CD4-positive, alpha-beta T cell treated with Interleukin-10 for 1 hour (primary cell): ENCODE results near the gene HSPA9.
A peak's percentile ranks its signal among the peaks of the same experiment; 100 is the strongest.

ENCODE experiments used
- DNase-seq: peaks from one replicate; pipeline ENCODE4 v3.0.0-alpha.2; 2020

HSPA9 gene

DNA sequence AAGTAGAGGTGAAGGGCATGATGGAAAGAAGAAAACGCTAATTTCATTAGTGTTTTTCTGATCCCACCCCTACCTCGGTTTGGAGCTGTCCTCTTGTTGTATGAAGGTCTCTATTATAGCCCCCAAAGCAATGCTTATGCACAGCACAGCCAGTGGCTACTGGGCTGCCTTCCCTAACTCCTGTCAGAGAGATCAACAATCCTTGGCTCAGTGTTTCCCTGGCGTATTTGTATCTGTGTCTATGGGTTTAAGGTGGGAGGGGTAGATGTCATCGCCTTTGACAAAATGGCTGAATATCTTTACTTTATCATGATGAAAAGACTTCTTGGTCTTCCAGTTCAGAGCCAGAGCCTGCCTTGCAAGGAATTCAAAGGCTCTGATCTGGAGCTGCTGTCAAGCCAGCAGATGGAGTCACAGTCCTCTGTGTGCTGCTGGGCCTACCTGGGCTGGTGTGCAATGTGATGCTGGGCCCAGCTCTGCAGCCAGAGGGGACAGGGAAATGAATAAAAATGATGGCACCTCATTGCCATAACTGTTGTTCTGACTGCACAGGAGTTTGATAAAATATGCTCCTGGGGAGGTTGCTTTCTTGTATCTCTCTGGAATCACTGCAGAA lies 20.1 kb upstream of the HSPA9 start:
- no peak for DNase-seq

DNA sequence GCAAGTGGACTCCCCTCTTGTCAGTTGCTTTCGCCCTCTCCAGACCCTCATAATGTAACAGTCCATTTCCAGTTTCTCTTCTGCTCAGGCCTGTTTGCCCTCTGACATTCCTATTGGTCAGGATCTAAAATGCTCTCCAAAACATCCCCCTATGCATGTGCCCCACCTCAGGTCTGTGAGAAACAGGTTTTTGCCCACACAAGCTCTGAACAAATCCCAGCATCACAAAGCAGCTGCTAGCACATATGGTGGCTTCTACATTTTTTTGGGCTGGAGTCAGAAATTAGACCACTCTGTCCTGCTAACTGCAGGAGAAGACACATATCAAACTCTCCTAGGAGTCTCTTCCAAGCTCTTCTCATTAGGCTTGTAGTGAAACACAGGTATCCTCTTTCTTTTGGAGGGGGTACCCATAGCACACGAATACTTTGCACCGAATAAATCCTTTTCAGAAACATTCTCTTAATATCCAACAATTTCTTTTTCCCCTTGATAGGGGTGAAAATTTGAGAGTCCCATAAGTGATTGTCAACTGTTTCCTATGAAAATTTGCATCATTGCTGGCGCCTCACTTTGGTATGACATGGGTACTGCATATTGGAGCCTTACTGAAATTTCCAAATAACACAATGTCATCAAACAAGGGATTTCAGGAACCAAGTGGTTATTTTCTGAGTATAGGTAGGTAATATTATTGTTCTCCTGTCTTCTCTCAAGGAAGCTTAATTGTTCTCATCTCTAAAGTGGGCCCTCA lies 19.3 kb upstream of the HSPA9 start:
- no peak for DNase-seq

DNA sequence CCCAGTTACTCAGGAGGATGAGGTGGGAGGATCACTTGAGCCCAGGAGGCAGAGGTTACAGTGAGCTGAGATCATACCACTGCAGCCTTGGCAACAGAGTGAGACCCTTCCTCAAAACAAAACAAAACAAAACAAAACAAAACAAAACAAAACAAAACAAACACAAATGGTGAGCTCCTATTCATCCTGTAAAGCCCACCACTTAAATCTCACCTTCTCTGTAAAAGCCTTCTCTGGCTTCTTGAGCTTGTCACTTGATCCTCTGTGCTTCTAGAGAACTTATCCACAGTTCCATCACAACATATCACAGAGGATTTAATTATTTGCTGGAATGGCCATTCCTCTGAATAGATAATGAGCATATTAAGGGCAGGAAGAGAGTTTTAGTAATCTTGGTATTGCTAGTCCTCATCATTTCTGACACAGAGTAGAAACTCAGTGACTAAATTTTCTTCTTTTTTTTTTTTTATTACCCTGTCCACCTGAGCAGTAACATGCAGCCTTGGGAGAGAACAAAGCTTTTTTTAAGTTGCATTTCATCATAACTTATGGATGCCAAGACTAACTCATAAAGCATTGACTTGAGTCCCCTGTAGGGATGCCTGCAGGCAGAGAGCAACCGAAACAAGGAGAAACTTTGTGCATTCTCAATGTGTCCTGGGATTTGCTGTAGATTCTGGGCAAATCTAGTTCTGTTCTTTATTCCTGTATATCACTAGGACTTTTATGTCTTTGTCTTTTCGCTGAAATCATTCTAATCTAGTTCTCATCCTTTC lies 13.0 kb upstream of the HSPA9 start:
- DNase-seq = no peak

DNA sequence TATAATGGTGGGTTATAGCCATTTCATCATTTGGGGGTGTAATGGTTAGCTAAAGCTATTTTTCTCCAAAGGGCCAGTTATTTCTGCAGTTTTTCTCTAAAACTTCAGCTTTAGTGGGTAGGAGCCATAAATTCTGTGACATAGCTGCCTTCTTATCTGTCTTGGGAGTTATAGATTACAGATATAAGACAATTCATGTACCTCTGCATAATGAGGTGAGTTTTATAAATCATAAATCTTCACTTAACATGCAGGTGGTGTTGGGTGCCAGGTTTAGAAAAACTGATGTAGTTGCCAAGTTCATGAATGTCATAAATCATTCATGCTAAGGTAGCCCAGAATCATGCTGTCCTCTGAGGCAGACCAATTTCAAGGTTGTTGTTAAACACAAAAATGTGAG lies 10.0 kb upstream of the HSPA9 start:
- DNase-seq = no peak

DNA sequence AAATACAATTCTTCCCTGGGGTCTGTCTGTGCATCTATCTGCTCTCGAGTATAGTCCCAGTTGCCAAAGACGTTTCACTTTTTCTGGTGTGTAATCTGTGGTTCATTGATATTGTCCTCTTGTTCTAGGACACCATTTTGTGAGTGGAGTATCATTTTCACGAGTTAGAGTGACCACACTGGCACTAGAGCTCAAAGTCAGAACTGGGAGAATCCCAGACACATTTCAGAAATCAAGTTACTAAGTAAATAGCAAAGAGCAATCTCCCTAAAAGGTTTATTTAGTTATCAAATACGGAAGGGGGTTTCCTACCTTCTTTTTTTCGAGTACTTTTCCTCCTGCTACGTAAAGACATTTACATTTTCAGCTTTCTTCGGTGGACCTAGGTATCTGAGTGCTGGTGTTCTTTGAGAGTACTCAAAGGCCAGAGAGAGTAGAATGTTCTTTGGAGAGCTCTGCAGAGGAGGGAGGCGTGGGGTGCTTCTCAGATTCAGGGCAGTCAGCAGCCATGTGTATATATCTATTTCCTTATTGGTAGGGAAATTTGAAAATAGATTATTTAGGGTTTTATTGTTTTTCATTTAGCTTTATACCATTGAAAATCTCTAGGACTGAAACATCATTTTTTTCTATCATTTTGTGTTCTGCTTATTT lies 8.9 kb upstream of the HSPA9 start:
- no peak for DNase-seq

DNA sequence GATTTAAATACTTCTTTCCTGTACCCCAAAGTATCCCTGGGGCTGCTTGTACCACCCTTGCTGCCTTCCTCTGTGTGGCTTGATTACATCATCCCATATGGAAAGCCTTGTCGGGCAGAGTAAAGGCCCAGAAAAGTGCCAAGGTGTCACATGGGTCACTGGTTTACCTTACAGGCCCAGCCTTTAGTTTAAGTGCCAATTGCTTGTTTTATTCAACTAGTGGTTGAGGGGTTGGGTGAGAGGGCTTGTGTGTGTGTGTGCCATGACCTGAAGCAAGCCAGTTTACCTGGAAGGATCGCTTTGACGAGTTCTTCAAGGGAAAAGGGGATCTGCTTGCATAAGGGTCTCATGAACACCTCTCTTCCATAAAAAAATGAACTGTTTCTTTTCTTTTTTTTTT lies 7.8 kb upstream of the HSPA9 start:
- DNase-seq = no peak

DNA sequence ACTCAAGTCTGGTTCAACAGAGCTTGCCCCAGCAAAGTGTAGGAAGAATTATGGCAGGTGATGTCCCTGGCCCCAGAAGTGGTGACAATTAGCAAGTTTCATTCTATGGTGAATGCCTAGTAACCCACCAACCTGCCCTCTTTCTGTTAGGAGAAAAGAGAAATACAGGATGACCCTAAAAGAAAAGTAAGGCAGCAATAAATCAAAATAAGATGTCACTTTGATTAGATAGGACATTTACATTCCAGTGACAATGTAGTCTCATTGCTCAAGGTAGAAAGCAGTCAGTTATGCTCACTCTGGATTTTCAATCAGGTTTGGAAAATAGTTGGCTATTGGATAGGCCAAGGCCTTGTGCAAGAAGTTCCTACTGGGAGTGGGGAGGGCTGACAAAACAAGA lies 5.6 kb upstream of the HSPA9 start:
- no peak for DNase-seq

DNA sequence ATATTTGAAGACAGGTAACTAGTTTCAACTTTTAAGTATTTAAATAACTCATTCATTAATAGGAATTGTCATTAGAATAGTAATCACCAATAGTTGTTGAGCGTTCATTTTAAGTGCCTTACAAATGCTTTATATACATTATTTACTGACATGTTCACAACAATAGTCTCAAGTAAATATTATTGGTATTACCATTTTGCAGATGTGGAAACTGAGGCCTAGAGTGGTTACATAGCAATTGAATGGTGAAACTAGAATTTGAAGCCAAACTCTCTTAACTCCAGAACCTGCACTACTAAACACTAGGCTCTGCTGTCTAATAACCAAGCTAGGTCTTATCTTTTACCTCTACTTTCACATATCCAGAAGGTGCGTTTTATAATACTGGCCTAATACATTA lies 4.8 kb upstream of the HSPA9 start:
- DNase-seq = no peak

DNA sequence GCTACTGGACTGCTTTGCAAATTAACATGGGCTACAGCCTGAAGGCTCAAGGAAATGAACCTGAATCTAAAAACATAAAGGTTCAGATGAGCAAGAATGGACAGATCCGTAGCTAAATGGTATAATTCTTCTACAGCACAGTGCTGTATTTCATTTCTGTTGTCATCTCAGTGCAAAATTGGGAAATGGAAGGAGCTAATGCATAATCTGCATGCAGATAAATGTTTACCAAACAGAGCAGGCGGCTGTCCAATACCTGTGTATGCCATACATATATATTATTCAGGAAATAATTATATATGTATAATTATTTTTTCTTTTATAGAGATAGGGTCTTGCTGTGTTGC lies 4.3 kb upstream of the HSPA9 start:
- no peak for DNase-seq

DNA sequence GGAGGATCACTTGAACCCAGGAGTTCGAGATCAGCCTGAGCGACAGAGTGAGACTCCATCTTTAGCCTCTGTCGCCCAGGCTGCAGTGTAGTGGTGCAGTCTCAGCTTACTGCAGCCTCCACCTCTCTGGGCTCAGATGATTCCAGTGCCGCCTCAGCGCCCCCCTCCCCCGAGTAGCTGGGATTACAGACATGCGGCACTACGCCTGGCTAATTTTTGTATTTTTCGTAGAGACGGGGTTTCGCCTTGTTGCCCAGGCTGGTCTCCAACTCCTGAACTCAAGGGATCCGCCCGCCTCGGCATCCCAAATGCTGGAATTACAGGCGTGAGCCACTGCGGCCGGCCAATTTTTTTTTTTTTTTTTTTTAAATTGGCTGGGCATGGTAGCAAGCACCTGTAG lies 2.3 kb upstream of the HSPA9 start:
- no peak for DNase-seq

DNA sequence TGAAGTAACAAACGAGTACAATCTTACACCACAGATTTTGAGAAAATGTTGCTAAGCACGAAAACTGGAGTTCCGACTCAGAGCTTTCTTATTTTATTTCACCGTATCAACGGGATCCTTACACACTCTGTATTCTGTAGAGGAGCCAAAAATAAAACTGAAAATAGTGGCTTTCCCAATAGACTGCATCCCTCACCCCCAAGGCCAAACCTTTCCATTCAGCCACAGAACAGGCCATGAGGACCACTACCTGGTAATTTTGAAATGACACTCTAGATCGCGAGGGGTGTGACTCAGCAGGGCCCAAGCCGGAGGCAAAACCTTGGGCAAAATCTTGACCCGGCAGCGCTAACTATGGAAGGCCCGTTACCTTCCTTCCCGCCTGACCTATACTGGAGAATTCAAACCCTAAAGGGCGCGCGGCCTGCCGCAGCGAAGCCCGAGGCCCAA lies 432 bp downstream of the HSPA9 start:
- DNase-seq = no peak

DNA sequence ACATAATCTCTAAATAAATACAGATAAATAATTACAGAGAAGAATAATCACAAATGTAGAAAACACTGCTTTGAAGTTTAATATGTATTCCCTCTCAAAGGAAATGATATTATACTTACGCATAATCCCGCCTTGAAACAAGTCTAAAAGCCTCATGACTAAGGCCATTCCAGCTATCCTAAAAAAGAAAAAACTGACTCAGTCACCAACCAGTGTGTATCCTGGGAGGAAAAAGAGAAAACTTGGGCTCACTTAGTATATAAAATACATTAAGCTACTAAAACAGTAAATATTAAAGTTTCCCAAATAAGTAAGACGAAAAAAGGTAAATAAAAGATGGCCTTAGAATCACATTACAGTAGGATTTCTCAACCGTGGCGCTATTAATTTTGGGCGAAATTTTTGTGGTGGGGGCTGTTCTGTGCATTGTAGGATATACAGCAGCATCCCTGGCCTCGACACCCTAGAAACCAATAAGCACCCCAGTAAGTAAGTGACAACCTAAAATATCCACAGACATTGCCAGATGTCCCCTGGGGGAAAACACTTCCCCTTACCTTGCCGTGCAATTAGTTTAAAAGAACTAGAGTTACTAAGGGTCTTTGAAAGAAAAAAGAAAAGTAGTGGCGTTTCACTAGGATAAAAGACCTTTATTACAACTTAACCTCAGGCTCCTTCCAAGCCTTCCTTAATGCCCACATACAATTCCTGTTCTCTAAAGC lies 1.1 kb downstream of the HSPA9 start:
- DNase-seq = no peak

DNA sequence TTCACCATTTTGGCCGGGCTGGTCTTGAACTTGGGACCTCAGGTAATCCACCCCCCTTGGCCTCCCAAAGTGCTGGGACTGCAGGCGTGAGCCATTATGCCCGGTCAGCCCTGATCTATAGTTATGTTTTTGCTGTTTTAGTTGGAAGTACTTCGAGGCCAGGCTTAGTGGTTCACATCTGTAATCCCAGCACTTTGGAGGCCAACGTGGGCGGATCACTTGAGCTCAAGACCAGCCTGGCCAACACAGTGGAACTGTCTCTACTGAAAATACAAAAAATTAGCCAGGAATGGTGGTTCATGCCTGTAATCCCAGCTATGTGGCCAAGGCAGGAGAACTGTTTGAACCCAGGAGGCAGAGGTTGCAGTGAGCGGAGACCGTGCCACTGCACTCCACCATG lies 2.0 kb downstream of the HSPA9 start:
- no peak for DNase-seq

DNA sequence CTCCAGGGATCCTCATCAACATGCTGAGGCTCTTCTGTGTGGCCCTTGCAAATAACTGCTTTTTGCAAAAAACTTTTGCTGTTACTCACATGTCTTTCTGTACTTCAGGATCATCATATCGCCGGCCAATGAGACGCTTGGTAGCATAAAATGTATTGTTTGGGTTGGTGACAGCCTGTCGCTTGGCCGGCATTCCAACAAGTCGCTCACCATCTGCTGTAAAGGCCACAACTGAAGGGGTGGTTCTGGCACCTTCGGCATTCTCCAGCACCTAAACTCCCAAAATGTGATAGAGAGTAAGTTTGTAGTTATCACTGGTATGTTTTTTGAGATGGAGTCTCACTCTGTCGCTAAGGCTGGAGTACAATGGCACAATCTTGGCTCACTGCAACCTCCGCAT lies 4.3 kb downstream of the HSPA9 start:
- no peak for DNase-seq

DNA sequence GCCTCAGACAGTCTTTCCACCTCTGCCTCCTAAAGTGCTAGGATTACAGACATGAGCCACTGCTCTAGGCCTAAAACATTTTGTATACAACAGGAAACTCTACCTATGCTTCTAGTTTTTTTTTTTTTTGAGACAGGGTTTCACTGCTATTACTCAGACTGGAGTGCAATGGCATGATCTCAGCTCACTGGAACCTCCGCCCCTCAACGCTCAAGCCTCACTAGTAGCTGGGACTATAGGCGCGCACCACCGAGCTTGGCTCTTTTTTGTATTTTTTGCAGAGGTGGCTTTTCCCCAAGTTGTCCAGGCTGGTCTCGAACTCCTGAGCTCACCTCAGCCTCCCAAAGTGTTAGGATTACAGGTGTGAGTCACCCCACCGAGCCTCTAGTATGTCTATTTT lies 5.4 kb downstream of the HSPA9 start:
- DNase-seq = no peak

DNA sequence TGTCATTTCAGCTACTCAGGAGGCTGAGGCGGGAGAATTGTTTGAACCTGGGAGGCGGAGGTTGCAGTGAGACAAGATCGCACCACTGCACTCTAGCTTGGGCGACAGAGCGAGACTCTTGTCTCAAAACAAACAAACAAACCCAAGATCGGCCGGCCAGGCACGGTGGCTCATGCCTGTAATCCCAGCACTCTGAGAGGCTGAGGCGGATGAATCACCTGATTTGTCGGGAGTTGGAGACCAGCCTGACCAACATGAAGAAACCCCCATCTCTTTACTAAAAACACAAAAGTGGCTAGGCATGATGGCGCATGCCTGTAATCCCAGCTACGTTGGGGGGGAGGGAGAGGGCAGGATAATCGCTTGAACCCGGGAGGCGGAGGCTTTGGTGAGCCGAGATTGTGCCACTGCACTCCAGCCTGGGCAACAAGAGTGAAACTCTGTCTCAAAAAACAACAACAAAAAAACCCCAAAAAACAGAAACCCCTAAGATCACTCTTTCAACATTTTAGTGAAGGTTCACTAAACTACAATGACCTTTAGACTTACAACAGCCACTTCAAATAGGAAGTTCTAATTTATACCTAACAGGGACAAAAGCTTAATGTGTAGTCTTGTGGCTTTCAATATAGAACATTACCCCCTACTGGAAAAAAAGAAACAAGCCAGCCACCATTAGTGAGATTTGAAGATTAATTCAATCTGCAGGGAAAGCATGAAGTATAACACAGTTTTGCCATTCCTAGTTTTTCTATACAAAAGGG lies 7.0 kb downstream of the HSPA9 start:
- no peak for DNase-seq

DNA sequence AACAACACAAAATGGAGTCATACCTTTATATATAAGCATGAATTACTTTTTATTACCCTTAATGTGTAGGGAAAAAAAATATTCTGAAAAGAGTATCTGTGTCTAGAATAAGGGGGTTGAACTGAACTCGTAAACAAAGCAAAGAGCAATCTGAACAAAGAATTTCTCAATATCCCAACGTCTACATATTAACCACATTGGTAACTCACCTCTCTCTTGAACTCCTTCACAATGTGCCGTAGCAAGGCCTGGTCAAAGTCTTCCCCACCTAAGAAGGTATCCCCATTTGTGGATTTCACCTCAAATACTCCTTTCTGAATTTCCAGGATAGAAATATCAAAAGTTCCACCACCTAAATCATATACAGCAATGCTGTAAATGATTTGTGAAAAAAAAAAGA lies 8.4 kb downstream of the HSPA9 start:
- DNase-seq = no peak

DNA sequence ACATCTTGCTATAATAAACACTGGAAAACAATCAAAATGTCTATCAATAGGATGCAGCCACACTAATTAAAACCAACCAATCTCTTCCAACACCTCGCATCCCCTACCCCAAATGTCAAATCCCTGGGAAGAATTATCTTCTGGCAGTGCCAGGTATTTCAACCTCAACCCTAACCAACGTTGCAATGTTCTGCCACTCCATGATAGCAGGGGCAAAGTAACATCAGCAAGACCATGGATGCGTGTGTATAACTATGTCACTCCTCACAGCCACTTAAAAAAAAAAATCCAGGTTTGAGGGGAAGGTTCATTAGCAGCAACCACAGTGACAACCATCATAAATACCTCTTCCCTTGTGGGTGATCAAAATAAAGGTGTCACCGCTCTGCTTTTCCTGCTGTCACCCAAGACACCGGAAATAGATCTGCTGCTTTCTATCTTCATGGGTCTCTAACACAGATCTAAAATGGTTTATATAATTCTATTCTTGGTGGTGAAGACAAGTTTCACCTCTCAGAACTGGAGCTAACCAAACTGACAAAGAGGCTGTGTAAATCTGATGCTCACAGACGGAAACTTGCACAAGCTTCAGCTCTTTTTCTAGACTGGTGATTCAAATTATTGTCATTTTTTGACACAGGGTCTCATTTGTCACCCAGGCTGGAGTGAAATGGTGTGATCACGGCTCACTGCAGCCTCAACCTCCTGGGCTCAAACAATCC lies 9.9 kb downstream of the HSPA9 start:
- DNase-seq = peak; percentile 78

DNA sequence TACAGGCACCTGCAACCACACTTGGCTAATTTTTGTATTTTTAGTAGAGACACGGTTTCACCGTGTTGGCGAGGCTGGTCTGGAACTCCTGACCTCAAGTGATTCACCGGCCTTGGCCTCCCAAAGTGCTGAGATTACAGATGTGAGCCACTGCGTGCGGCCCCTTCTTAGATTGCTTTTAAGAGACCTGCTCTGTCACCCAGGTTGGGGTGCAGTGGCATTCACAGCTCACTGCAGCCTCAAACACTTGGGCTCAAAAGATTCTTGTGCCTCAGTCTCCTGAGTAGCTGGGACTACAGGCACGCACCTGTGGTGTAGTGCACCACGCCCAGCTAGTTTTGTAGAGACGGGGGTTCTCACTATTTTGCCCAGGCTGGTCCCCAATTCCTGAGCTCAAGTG lies 11.0 kb downstream of the HSPA9 start:
- DNase-seq = no peak

DNA sequence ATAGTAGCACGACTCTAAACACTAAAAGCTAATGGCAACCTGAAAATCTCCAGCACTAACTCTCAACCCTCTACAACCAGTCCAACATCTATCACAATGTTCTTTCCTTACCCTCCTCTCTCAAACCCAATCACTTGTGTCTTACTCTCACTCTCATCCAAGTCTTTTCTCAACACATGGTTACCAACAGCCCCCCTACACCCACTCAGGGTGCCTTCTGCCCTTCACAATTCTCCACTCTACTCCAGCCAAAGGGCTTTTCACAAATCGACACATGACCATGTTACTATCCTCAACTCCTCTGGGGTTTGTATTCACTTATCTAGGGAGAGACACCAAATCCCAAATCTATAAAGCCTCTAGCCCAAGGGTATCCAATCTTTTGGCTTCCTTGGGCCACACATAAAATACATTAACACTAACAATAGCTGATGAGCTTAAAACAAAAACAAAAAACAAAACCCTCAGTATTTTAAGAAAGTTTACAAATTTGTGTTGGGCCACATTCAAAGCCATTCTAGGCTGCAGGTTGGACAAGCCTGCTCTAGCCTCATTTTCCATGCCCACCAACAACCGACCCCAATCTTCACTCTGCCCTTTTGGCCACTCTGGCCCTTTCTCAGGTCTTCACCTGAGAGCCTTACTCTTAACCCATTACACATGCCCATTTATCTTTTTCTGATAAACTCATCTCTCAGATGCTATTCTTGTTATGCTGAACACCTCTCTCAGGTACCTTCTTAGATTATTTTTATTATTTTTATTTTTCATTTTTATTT lies 11.7 kb downstream of the HSPA9 start:
- DNase-seq = no peak

DNA sequence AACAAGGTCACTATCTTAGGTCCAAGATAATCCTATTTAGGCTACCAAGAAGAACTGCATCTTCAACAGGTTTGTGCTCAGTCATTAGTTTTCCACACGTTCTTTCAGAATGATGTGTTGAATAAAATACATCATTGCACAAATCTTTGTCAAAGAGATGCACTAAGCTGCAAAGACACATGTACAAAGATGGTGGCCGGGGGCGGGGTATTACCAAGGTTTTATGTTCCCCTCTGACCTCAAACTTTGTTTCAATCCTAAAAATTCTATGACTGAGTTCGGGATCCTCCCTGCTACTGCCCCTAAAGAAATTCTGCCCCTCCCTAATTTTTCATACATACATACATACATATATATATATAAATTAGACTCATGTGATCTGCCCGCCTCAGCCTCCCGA lies 14.2 kb downstream of the HSPA9 start:
- DNase-seq = no peak
